H1 (cell line): Measurements from ENCODE around the gene KNDC1. TPM values are rescaled to one million over a fixed set of nuclear protein-coding genes. Genes with fewer than 3 reads are reported as not detected.

Source experiments
- polyA plus RNA-seq, 7 experiments: library from polyadenylated mRNA; depleted of rRNA in 3 of 7; stranded (reverse) in 5 of 7; unstranded in 2 of 7; fragments of >200 nt in 5 of 7; fragments of 200-250 nt in 2 of 7; gene quantifications; 1 replicate in 5 of 7; 2 replicates in 1 of 7; 4 replicates in 1 of 7; pipeline versions ENCODE4 v1.2.1 to v1.2.3, GENCODE V29; 2011 to 2013; ENCODE audit warnings: missing spikeins in 2 of 7, mixed read lengths in 2 of 7
- total RNA-seq: library from RNA; stranded (reverse); fragmentation: NEBNext Ultra II Directional; extraction: Animal tissue kit (Norgen Biotek cat#: 25700); gene quantifications from 2 replicates; pipeline ENCODE4 v1.2.1, GENCODE V29; 2021
- TF ChIP-seq, protein P1 (sequence below): fragments of 300-600 bp; sonication (generic); IDR thresholded peaks from 2 replicates; pipeline ENCODE4 v1.7.1; 2012; ENCODE audit warnings: low read length, moderate library complexity, mild to moderate bottlenecking, inconsistent platforms; ENCODE audit not compliant: insufficient replicate concordance

Gene KNDC1
- total and polyA plus RNA-seq, 2 of the 8 experiments (the other 6 are each of a cell fraction or from before 2014, with no cell fraction given), result 7.5 to 16.7 TPM

DNA sequence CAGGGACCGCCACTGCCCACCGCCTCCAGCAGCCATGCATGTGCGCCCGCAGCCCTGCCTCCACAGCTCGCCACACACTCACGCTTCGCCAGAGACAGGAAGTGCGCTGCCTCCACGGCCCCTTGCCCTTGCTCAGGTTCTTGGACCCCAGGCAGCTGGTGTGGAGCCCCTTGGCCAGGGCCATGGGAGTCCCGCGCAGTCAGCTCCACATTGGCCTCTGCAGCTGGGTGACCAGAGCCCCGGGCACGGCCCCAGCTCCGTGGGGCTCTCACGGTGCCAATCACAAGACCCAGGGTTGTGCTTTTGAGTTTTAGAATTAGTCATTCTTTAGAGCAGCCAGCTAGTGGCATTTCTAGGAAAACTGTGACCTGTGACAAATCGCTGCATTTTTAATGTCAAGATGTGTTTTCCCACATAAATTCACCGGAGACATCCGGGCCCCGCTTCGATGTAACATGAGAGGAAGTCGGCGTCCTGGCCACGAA is 65.7 kb downstream of the KNDC1 start (continued):
- TF ChIP-seq, protein P1, sequence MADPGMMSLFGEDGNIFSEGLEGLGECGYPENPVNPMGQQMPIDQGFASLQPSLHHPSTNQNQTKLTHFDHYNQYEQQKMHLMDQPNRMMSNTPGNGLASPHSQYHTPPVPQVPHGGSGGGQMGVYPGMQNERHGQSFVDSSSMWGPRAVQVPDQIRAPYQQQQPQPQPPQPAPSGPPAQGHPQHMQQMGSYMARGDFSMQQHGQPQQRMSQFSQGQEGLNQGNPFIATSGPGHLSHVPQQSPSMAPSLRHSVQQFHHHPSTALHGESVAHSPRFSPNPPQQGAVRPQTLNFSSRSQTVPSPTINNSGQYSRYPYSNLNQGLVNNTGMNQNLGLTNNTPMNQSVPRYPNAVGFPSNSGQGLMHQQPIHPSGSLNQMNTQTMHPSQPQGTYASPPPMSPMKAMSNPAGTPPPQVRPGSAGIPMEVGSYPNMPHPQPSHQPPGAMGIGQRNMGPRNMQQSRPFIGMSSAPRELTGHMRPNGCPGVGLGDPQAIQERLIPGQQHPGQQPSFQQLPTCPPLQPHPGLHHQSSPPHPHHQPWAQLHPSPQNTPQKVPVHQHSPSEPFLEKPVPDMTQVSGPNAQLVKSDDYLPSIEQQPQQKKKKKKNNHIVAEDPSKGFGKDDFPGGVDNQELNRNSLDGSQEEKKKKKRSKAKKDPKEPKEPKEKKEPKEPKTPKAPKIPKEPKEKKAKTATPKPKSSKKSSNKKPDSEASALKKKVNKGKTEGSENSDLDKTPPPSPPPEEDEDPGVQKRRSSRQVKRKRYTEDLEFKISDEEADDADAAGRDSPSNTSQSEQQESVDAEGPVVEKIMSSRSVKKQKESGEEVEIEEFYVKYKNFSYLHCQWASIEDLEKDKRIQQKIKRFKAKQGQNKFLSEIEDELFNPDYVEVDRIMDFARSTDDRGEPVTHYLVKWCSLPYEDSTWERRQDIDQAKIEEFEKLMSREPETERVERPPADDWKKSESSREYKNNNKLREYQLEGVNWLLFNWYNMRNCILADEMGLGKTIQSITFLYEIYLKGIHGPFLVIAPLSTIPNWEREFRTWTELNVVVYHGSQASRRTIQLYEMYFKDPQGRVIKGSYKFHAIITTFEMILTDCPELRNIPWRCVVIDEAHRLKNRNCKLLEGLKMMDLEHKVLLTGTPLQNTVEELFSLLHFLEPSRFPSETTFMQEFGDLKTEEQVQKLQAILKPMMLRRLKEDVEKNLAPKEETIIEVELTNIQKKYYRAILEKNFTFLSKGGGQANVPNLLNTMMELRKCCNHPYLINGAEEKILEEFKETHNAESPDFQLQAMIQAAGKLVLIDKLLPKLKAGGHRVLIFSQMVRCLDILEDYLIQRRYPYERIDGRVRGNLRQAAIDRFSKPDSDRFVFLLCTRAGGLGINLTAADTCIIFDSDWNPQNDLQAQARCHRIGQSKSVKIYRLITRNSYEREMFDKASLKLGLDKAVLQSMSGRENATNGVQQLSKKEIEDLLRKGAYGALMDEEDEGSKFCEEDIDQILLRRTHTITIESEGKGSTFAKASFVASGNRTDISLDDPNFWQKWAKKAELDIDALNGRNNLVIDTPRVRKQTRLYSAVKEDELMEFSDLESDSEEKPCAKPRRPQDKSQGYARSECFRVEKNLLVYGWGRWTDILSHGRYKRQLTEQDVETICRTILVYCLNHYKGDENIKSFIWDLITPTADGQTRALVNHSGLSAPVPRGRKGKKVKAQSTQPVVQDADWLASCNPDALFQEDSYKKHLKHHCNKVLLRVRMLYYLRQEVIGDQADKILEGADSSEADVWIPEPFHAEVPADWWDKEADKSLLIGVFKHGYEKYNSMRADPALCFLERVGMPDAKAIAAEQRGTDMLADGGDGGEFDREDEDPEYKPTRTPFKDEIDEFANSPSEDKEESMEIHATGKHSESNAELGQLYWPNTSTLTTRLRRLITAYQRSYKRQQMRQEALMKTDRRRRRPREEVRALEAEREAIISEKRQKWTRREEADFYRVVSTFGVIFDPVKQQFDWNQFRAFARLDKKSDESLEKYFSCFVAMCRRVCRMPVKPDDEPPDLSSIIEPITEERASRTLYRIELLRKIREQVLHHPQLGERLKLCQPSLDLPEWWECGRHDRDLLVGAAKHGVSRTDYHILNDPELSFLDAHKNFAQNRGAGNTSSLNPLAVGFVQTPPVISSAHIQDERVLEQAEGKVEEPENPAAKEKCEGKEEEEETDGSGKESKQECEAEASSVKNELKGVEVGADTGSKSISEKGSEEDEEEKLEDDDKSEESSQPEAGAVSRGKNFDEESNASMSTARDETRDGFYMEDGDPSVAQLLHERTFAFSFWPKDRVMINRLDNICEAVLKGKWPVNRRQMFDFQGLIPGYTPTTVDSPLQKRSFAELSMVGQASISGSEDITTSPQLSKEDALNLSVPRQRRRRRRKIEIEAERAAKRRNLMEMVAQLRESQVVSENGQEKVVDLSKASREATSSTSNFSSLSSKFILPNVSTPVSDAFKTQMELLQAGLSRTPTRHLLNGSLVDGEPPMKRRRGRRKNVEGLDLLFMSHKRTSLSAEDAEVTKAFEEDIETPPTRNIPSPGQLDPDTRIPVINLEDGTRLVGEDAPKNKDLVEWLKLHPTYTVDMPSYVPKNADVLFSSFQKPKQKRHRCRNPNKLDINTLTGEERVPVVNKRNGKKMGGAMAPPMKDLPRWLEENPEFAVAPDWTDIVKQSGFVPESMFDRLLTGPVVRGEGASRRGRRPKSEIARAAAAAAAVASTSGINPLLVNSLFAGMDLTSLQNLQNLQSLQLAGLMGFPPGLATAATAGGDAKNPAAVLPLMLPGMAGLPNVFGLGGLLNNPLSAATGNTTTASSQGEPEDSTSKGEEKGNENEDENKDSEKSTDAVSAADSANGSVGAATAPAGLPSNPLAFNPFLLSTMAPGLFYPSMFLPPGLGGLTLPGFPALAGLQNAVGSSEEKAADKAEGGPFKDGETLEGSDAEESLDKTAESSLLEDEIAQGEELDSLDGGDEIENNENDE, result no peak
